Progenitor cell of endocrine pancreas (in vitro differentiated cells): ENCODE results near the gene SH3GL2. TPM values are rescaled to one million over a fixed set of nuclear protein-coding genes. Genes with fewer than 3 reads are reported as not detected.

ENCODE experiments used
- DNase-seq: peaks from one replicate; pipeline ENCODE4 v3.0.0; 2021; ENCODE audit warnings: low spot score; ENCODE audit not compliant: unreplicated experiment
- H3K27ac Mint-ChIP-seq: 2 replicates; pipeline ENCODE4 v1.8.0; 2021; ENCODE audit warnings: mild to moderate bottlenecking, moderate library complexity, mixed read lengths
- H3K27me3 Mint-ChIP-seq: 2 replicates; pipeline ENCODE4 v1.8.0; 2021; ENCODE audit warnings: mixed read lengths
- H3K36me3 Mint-ChIP-seq: 2 replicates; pipeline ENCODE4 v1.8.0; 2022; ENCODE audit warnings: mixed read lengths; ENCODE audit not compliant: insufficient read depth
- H3K4me1 Mint-ChIP-seq: 2 replicates; pipeline ENCODE4 v1.8.0; 2021; ENCODE audit warnings: low read depth, mixed read lengths
- H3K4me3 Mint-ChIP-seq: 2 replicates; pipeline ENCODE4 v1.8.0; 2021; ENCODE audit warnings: low read depth, mild to moderate bottlenecking, moderate library complexity, mixed read lengths
- H3K9me3 Mint-ChIP-seq: 2 replicates; pipeline ENCODE4 v1.8.0; 2021; ENCODE audit warnings: low read depth, mixed read lengths
- CTCF ChIP-seq: fragments of 200-600 bp; sonication (generic); IDR thresholded peaks from one replicate; pipeline ENCODE4 v1.5.0; 2021; ENCODE audit warnings: antibody characterized with exemption, mild to moderate bottlenecking; ENCODE audit not compliant: unreplicated experiment
- total RNA-seq: library from RNA; stranded (reverse); gene quantifications from 2 replicates; pipeline ENCODE4 v1.2.1, GENCODE V29; 2021

SH3GL2 gene
- total RNA-seq, 1 donor from 2014 or later: 3.3 TPM

- H3K36me3 Mint-ChIP-seq: no peaks in the 10 kb centered on the region
- no peak overlapping the region for H3K27ac Mint-ChIP-seq
- no peaks in the 10 kb centered on the region for H3K4me1 Mint-ChIP-seq
- H3K27me3 Mint-ChIP-seq: no peaks in the 10 kb centered on the region
- no peak for TF ChIP-seq CTCF
- no peak for DNase-seq
- peaks cover 8% of the 10 kb centered on the region for H3K9me3 Mint-ChIP-seq
- no peak overlapping the region for H3K4me3 Mint-ChIP-seq
Observed at GRCh38 chr9:17731308-17731707, 152.4 kb downstream of the SH3GL2 start.

GRCh38 chr9:17734674-17735073, 155.8 kb downstream of the SH3GL2 start:
- TF ChIP-seq CTCF: no peak
- no peak for DNase-seq
- Mint-ChIP-seq H3K9me3 (peaks cover 2% of the 10 kb centered on the region), H3K4me3 (no peak overlapping the region), H3K27ac (no peak overlapping the region), H3K36me3 (no peaks in the 10 kb centered on the region), H3K4me1 (no peaks in the 10 kb centered on the region), H3K27me3 (no peaks in the 10 kb centered on the region)

GRCh38 chr9:17735859-17736258, 157.0 kb downstream of the SH3GL2 start:
- Mint-ChIP-seq H3K27ac (no peak overlapping the region), H3K27me3 (no peaks in the 10 kb centered on the region), H3K9me3 (no peaks in the 10 kb centered on the region), H3K4me1 (no peaks in the 10 kb centered on the region), H3K4me3 (no peak overlapping the region), H3K36me3 (no peaks in the 10 kb centered on the region)
- no peak for TF ChIP-seq CTCF
- no peak for DNase-seq

GRCh38 chr9:17739022-17739421, 160.2 kb downstream of the SH3GL2 start:
- Mint-ChIP-seq H3K4me3 (no peak overlapping the region), H3K9me3 (no peaks in the 10 kb centered on the region)

GRCh38 chr9:17739736-17740135, 160.9 kb downstream of the SH3GL2 start:
- Mint-ChIP-seq H3K9me3 (no peaks in the 10 kb centered on the region), H3K4me3 (no peak overlapping the region), H3K27me3 (peaks cover 3% of the 10 kb centered on the region), H3K4me1 (no peaks in the 10 kb centered on the region), H3K36me3 (no peaks in the 10 kb centered on the region), H3K27ac (no peak overlapping the region)
- no peak for TF ChIP-seq CTCF
- no peak for DNase-seq

More at GRCh38 chr9:17739022-17739421, 160.2 kb downstream of the SH3GL2 start:
- H3K27ac Mint-ChIP-seq: no peak overlapping the region
- no peak for DNase-seq
- H3K27me3 Mint-ChIP-seq: peaks cover 3% of the 10 kb centered on the region
- TF ChIP-seq CTCF: no peak
- H3K36me3 Mint-ChIP-seq: no peaks in the 10 kb centered on the region
- no peaks in the 10 kb centered on the region for H3K4me1 Mint-ChIP-seq
